Measurements from ENCODE around the gene GTF2E1. TPM values are rescaled to one million over a fixed set of nuclear protein-coding genes. Genes with fewer than 3 reads are reported as not detected.
A peak's percentile ranks its signal among the peaks of the same experiment; 100 is the strongest.
"Not testable (repeated sequence)": the region's sequence is repeated elsewhere in the genome, so short reads cannot be mapped to it uniquely, and the experiment has no call there.

Gene GTF2E1
- total RNA-seq, 2 experiments from 2014 or later: 26.1 to 27.0 TPM

DNA sequence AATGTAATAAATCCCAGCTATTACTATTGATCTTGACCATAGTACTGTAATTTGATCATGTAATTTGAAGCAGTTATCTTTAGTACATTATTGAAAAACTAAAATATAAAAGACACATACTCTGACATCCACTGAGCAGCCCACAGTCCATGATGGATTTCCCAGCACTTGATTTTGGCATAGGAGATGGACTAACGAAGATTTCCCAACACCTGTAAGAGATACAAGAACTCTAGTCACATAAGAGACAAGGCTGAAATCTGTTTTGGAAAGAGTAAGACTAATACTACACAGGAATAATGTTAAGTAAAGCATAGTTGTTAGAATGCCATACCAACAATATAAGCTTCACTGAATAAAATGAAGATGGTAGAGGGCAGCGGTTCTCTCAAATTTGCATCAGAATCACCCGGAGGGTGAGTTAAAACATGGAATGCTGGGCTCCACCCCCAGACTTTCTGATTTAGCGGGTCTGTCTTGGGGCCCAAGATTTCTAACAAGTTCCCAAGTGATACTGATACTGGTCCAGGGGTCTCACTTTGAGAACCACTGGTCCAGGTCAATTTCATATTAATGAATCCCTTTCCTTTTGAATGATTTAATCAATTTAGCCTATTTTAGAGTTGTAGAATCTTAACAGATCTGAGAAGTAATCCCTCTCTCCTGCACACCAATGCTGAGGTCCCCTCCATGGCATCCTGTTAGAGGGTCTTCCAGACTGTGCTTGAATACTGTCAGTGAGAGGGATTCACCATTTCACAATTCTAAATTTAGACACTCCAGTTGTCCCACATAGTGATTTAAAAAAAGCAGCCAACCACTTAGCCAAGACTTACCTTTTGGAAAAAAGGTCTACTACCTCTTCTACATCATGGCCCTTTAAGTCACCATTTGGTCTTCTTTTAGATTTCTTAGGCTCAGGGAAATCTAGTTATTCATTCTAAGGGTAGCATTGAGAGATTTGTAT, 11.7 kb upstream of the GTF2E1 start:
- POLR2A ChIA-PET: no interaction called here
- CTCF ChIA-PET: interaction anchor here (0.6 to 0.9 kb wide), 2 partner anchors 13 to 44 kb away, joined by 4 read pairs; no protein-coding TSS in a partner anchor
- Mint-ChIP-seq H3K36me3 (ENCODE audit: low read depth) (peaks cover 33% of the 10 kb centered on the region), H3K9me3 (ENCODE audit: low read depth) (peaks cover 3% of the 10 kb centered on the region), H3K27ac (no peak overlapping the region), H3K4me3 (no peak overlapping the region), H3K4me1 (no peaks in the 10 kb centered on the region), H3K27me3 (no peaks in the 10 kb centered on the region)
- no peak for DNase-seq
- no peak for ATAC-seq
- intact Hi-C loops (cut with DNase I, micrococcal nuclease): no loop called here

DNA sequence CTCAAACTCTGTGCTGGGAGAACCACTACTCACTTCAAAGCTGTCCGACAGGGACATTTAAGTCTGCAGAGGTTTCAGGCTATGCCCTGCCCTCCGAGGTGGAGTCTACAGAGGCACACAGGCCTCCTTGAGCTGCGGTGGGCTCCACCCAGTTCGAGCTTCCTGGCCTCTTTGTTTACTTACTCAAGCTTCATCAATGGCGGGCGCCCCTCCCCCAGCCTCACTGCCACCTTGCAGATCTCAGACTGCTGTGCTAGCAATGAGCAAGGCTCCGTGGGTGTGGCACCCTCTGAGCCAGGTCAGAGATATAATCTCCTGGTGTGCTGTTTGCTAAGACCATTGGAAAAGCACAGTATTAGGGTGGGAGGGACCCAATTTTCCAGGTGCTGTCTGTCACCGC, 4.5 kb upstream of the GTF2E1 start:
- POLR2A ChIA-PET; intact Hi-C loops (cut with DNase I, micrococcal nuclease); H3K4me3 Mint-ChIP-seq; ATAC-seq; H3K27me3 Mint-ChIP-seq; CTCF ChIA-PET; H3K9me3 Mint-ChIP-seq (ENCODE audit: low read depth); H3K4me1 Mint-ChIP-seq; H3K27ac Mint-ChIP-seq: not testable (repeated sequence)
- H3K36me3 Mint-ChIP-seq (ENCODE audit: low read depth): peaks cover 38% of the 10 kb centered on the region
- peak; percentile 11 for DNase-seq

DNA sequence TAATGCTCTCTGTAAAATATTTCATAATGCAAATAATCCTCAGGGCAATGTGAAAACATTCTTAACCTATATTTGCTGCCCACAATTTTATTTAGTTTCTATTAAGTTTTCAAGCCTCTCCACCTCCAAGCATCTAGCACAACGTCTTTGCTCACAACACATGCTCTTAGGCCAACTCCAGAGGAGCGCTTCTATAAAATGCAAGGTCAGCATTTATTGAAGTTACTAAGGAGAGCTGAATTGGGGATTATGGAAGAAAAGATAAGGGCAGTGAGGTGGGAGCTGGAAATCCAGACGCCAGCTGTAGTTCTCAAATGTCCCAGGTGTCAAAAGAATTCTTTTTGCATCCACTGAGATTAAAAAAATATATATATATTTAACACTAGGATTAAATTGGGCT, 1.2 kb upstream of the GTF2E1 start:
- H3K36me3 Mint-ChIP-seq (ENCODE audit: low read depth): peaks cover 34% of the 10 kb centered on the region
- peak overlapping the region; percentile 79 for H3K27ac Mint-ChIP-seq
- no peaks in the 10 kb centered on the region for H3K27me3 Mint-ChIP-seq
- H3K9me3 Mint-ChIP-seq (ENCODE audit: low read depth): peaks cover 3% of the 10 kb centered on the region
- ATAC-seq (no peak), DNase-seq (no peak)
- H3K4me3 Mint-ChIP-seq: peak overlapping the region; percentile 98
- CTCF ChIA-PET: interaction anchor here (3.8 kb wide), 1 partner anchor 181 kb away, joined by 17 read pairs; no protein-coding TSS in a partner anchor
- intact Hi-C loops (cut with DNase I, micrococcal nuclease): loop anchor here (5.0 to 10.0 kb wide), 3 partner anchors 1064 to 1279 kb away; partner anchors contain the start of genes COX17 (in 2 of the 2) and TMEM39A (in 1 of the 2)
- POLR2A ChIA-PET: no interaction called here
- peaks cover 28% of the 10 kb centered on the region for H3K4me1 Mint-ChIP-seq

DNA sequence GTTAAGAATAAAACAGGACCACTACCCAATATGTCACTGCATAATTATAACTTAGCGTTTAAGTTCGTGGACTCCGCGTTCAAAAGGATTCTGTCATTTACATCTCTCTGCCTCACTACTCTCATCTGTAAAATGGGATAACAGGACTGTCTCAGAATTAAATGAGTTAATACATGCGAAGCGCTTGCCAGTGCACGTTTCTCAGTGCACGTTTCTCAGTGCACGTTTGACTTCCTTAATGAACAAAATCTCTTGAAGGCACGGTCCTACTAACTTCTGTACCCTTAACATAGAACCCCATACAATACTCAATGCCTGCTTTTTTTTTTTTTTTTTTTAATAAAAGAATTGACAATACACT, 727 bp upstream of the GTF2E1 start:
- intact Hi-C loops (cut with DNase I, micrococcal nuclease): loop anchor here (1.0 to 10.0 kb wide), 9 partner anchors 53 to 1641 kb away; partner anchors contain the start of genes COX17 (in 2 of the 2), NDUFB4 (in 2 of the 2), LRRC58 (in 1 of the 2) and MIX23 (in 1 of the 2)
- ChIA-PET POLR2A (interaction anchor here (1.5 kb wide), 1 partner anchor 146 kb away, joined by 5 read pairs; the partner anchor contains the start of gene NDUFB4), CTCF (interaction anchor here (3.8 kb wide), 1 partner anchor 182 kb away, joined by 17 read pairs; no protein-coding TSS in a partner anchor)
- peak overlapping the region; percentile 98 for H3K4me3 Mint-ChIP-seq
- H3K36me3 Mint-ChIP-seq (ENCODE audit: low read depth): peaks cover 34% of the 10 kb centered on the region
- peak overlapping the region; percentile 95 for H3K27ac Mint-ChIP-seq
- ATAC-seq (no peak), DNase-seq (no peak)
- peaks cover 28% of the 10 kb centered on the region for H3K4me1 Mint-ChIP-seq
- H3K27me3 Mint-ChIP-seq: no peaks in the 10 kb centered on the region
- H3K9me3 Mint-ChIP-seq (ENCODE audit: low read depth): peaks cover 3% of the 10 kb centered on the region

GRCh38 chr3:120742849-120743365, 363 bp downstream of the GTF2E1 start:
- H3K27me3 Mint-ChIP-seq: no peaks in the 10 kb centered on the region
- CTCF ChIA-PET: interaction anchor here (0.9 to 3.8 kb wide), 2 partner anchors 145 to 183 kb away, joined by 3 to 17 read pairs; no protein-coding TSS in a partner anchor

GRCh38 chr3:120743556-120744195, 1.1 kb downstream of the GTF2E1 start:
- Mint-ChIP-seq H3K27me3 (no peaks in the 10 kb centered on the region), H3K4me1 (peaks cover 28% of the 10 kb centered on the region), H3K27ac (peak overlapping the region; percentile 95), H3K9me3 (ENCODE audit: low read depth) (peaks cover 2% of the 10 kb centered on the region), H3K36me3 (ENCODE audit: low read depth) (peaks cover 23% of the 10 kb centered on the region), H3K4me3 (peak overlapping the region; percentile 98)
- intact Hi-C loops (cut with DNase I, micrococcal nuclease): loop anchor here (2.0 to 10.0 kb wide), 4 partner anchors 1066 to 1639 kb away; partner anchors contain the start of genes COX17 (in 2 of the 2), MIX23 (in 1 of the 2) and TMEM39A (in 1 of the 2)
- ATAC-seq (no peak), DNase-seq (no peak)
- POLR2A ChIA-PET: interaction anchor here (0.5 to 1.5 kb wide), 2 partner anchors 148 kb away, joined by 5 read pairs; partner anchors contain the start of gene NDUFB4
- CTCF ChIA-PET: interaction anchor here (0.8 kb wide), 1 partner anchor 14 kb away, joined by 4 read pairs; no protein-coding TSS in a partner anchor

More at GRCh38 chr3:120742849-120743365, 363 bp downstream of the GTF2E1 start:
- POLR2A ChIA-PET: interaction anchor here (0.7 to 1.5 kb wide), 3 partner anchors 21 to 147 kb away, joined by 3 to 5 read pairs (median 4); partner anchors contain the start of gene NDUFB4
- Mint-ChIP-seq H3K4me3 (peak overlapping the region; percentile 98), H3K9me3 (ENCODE audit: low read depth) (peaks cover 2% of the 10 kb centered on the region), H3K4me1 (peaks cover 28% of the 10 kb centered on the region), H3K36me3 (ENCODE audit: low read depth) (peaks cover 28% of the 10 kb centered on the region), H3K27ac (peak overlapping the region; percentile 95)
- DNase-seq: peak; percentile 47
- intact Hi-C loops (cut with DNase I, micrococcal nuclease): loop anchor here (1.0 to 10.0 kb wide), 9 partner anchors 52 to 1640 kb away; partner anchors contain the start of genes COX17 (in 2 of the 2), NDUFB4 (in 2 of the 2), LRRC58 (in 1 of the 2) and MIX23 (in 1 of the 2)
- peak; percentile 5 for ATAC-seq

DNA sequence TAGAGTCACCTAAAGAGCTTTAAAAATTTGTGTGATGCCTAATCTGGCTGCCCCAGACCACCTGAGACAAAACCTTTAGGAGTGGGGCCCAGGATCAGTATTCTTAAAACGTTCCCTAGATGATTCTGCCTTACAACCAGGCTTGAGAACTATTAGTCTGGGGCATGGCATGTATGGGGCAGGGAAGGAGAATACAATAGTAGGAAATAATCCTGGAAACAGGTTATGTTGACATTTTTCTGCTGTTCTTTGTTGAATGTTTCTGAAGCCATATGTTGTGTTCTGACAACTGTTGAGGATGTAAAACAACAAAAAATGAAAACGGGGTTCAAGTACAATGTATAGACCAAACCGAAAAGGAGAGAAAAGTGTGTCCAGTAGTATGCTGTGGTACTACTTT, 2.9 kb downstream of the GTF2E1 start:
- peaks cover 2% of the 10 kb centered on the region for H3K9me3 Mint-ChIP-seq (ENCODE audit: low read depth)
- ChIA-PET POLR2A (no interaction called here), CTCF (no interaction called here)
- no peak overlapping the region for H3K27ac Mint-ChIP-seq
- intact Hi-C loops (cut with DNase I, micrococcal nuclease): loop anchor here in 1 of 2 experiments (10.0 kb wide), 1 partner anchor 1071 kb away; the partner anchor contains the start of gene COX17
- ATAC-seq (no peak), DNase-seq (no peak)
- H3K4me1 Mint-ChIP-seq: peaks cover 32% of the 10 kb centered on the region
- peaks cover 22% of the 10 kb centered on the region for H3K36me3 Mint-ChIP-seq (ENCODE audit: low read depth)
- no peak overlapping the region for H3K4me3 Mint-ChIP-seq
- H3K27me3 Mint-ChIP-seq: no peaks in the 10 kb centered on the region

- H3K9me3 Mint-ChIP-seq (ENCODE audit: low read depth): peaks cover 2% of the 10 kb centered on the region
- peaks cover 24% of the 10 kb centered on the region for H3K4me1 Mint-ChIP-seq
- H3K4me3 Mint-ChIP-seq: no peak overlapping the region
- no peaks in the 10 kb centered on the region for H3K27me3 Mint-ChIP-seq
- intact Hi-C loops (cut with DNase I, micrococcal nuclease): loop anchor here in 1 of 2 experiments (10.0 kb wide), 1 partner anchor 1075 kb away; the partner anchor contains the start of gene COX17
- ChIA-PET POLR2A (no interaction called here), CTCF (no interaction called here)
- ATAC-seq: no peak
- no peak for DNase-seq
- H3K27ac Mint-ChIP-seq: no peak overlapping the region
- H3K36me3 Mint-ChIP-seq (ENCODE audit: low read depth): peaks cover 42% of the 10 kb centered on the region
Observed at GRCh38 chr3:120749843-120750242, 7.3 kb downstream of the GTF2E1 start.

DNA sequence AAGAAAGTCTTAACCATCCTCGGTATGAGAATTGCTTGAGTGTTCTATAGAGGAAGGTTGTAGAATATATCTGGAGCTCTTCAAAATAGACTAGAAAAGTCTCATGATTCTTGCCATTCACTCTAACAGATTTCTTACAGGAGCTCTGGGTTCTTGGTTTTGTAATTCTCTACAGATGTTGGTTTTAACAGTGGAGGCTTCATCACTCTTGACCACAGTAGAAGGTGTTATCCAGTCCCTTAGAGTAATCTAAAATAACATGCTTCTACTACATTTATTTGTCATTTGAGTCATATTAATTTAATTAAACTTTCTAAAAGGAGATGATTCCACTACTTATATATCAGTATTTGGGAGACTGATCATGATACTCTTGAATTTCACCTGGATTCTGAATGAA, 9.7 kb downstream of the GTF2E1 start:
- no peak for DNase-seq
- H3K4me3 Mint-ChIP-seq: no peak overlapping the region
- peaks cover 6% of the 10 kb centered on the region for H3K9me3 Mint-ChIP-seq (ENCODE audit: low read depth)
- peaks cover 55% of the 10 kb centered on the region for H3K36me3 Mint-ChIP-seq (ENCODE audit: low read depth)
- no peak overlapping the region for H3K27ac Mint-ChIP-seq
- H3K27me3 Mint-ChIP-seq: no peaks in the 10 kb centered on the region
- intact Hi-C loops (cut with DNase I, micrococcal nuclease): no loop called here
- no peak for ATAC-seq
- ChIA-PET POLR2A (no interaction called here), CTCF (no interaction called here)
- H3K4me1 Mint-ChIP-seq: peaks cover 21% of the 10 kb centered on the region

- intact Hi-C loops (cut with DNase I, micrococcal nuclease): no loop called here
- DNase-seq (no peak), ATAC-seq (no peak)
- H3K36me3 Mint-ChIP-seq (ENCODE audit: low read depth): peaks cover 53% of the 10 kb centered on the region
- peaks cover 21% of the 10 kb centered on the region for H3K4me1 Mint-ChIP-seq
- POLR2A ChIA-PET: no interaction called here
- H3K27me3 Mint-ChIP-seq: no peaks in the 10 kb centered on the region
- H3K9me3 Mint-ChIP-seq (ENCODE audit: low read depth): peaks cover 3% of the 10 kb centered on the region
- H3K4me3 Mint-ChIP-seq: no peak overlapping the region
- CTCF ChIA-PET: no interaction called here
- no peak overlapping the region for H3K27ac Mint-ChIP-seq
Observed at GRCh38 chr3:120752865-120753264, 10.3 kb downstream of the GTF2E1 start.

- Mint-ChIP-seq H3K27ac (no peak overlapping the region), H3K27me3 (no peaks in the 10 kb centered on the region), H3K4me3 (no peak overlapping the region), H3K36me3 (ENCODE audit: low read depth) (peaks cover 60% of the 10 kb centered on the region), H3K9me3 (ENCODE audit: low read depth) (peaks cover 3% of the 10 kb centered on the region), H3K4me1 (peaks cover 21% of the 10 kb centered on the region)
- CTCF ChIA-PET: interaction anchor here (0.8 to 1.1 kb wide), 2 partner anchors 186 to 196 kb away, joined by 3 read pairs; no protein-coding TSS in a partner anchor
- DNase-seq (no peak), ATAC-seq (no peak)
- intact Hi-C loops (cut with DNase I, micrococcal nuclease): no loop called here
- POLR2A ChIA-PET: no interaction called here
Observed at GRCh38 chr3:120753810-120754209, 11.3 kb downstream of the GTF2E1 start.

Data from activated CD4-positive, alpha-beta T cell treated with anti-CD3 and anti-CD28 coated beads for 36 hours (primary cell).